Left lung (tissue), 10 donors: ENCODE results near the gene MYL4. TPM values are rescaled to one million over a fixed set of nuclear protein-coding genes. Genes with fewer than 3 reads are reported as not detected.
A peak's percentile ranks its signal among the peaks of the same experiment; 100 is the strongest.

ENCODE experiments used
- ATAC-seq: fragments of 200-7000 bp; cut with Tn5 transposase; one replicate; pipeline ENCODE4 v1.9.1; 2020; ENCODE audit warnings: moderate library complexity
- DNase-seq, 4 donors: peaks; one replicate each; pipeline ENCODE4 v3.0.0-alpha.2; 2013 to 2020
- H3K27ac ChIP-seq, 2 donors: fragments of 200-600 bp; sonication (generic) in 1 of 2; one replicate each; pipeline versions ENCODE4 v1.5.0 to v1.8.0; 2020 to 2021
- H3K27me3 ChIP-seq, 2 donors: fragments of 200-600 bp; sonication (generic) in 1 of 2; one replicate each; pipeline versions ENCODE4 v1.5.0 to v1.8.0; 2020 to 2021
- H3K36me3 ChIP-seq, 2 donors: fragments of 200-600 bp; sonication (generic) in 1 of 2; one replicate each; pipeline versions ENCODE4 v1.5.0 to v1.8.0; 2020 to 2021
- H3K4me1 ChIP-seq, 2 donors: fragments of 200-600 bp; one replicate each; pipeline ENCODE4 v1.8.0; 2021
- H3K4me3 ChIP-seq, 2 donors: fragments of 200-600 bp; sonication (generic) in 1 of 2; one replicate each; pipeline versions ENCODE4 v1.5.0 to v1.8.0; 2020 to 2021; ENCODE audit warnings: mild to moderate bottlenecking in 1 of 2
- H3K9me3 ChIP-seq, 2 donors: fragments of 200-600 bp; sonication (generic) in 1 of 2; one replicate each; pipeline versions ENCODE4 v1.5.0 to v1.8.0; 2020 to 2021
- CTCF ChIP-seq, 2 donors: fragments of 200-600 bp; sonication (generic) in 1 of 2; IDR thresholded peaks; one replicate each; pipeline versions ENCODE4 v1.5.0 to v1.8.0; 2021; ENCODE audit warnings: antibody characterized with exemption in 2 of 2
- intact Hi-C, 2 donors: fragments of 100-400 bp; cut with DNase I; formaldehyde crosslinking; loops; one replicate each; pipeline versions ENCODE4 v1.11.2 to v1.14.2; 2022
- polyA plus RNA-seq, 6 donors: library from polyadenylated mRNA; unstranded; fragments of 120-200 nt; gene quantifications; one replicate each; pipeline ENCODE4 v1.2.1, GENCODE V29; 2013; ENCODE audit not compliant: insufficient read length in 6 of 6
- total RNA-seq, 2 donors: library from RNA; stranded (reverse); fragmentation: NEBNext Ultra II Directional; extraction: Animal tissue kit (Norgen Biotek cat#: 25700); gene quantifications; one replicate each; pipeline ENCODE4 v1.2.1, GENCODE V29; 2021
- donor health status: DM: no; HTN: yes; CAD: no.
- donor health status: DM: no; HTN: no; CAD: no.

MYL4 gene
- total and polyA plus RNA-seq, 8 donors, result 0.99 to 4.6 (median 2.7) TPM

GRCh38 chr17:47235923-47236322 is 26.8 kb downstream of the MYL4 start:
- Histone ChIP-seq H3K27me3 (no peaks in the 10 kb centered on the region), H3K4me1 (peaks cover 14 to 19% of the 10 kb centered on the region in 2 donors), H3K36me3 (no peaks in the 10 kb centered on the region), H3K9me3 (peaks cover 0 to 5% of the 10 kb centered on the region in 2 donors), H3K27ac (no peak overlapping the region), H3K4me3 (no peak overlapping the region)
- no peak for TF ChIP-seq CTCF (IDR thresholded peaks at IDR 0.05)
- intact Hi-C loops, result no loop called here
- DNase-seq (no peak), ATAC-seq (no peak)

- no peak for TF ChIP-seq CTCF (IDR thresholded peaks at IDR 0.05)
Measured at GRCh38 chr17:47237841-47238240, 28.7 kb downstream of the MYL4 start.

GRCh38 chr17:47238321-47239010 is 29.3 kb downstream of the MYL4 start:
- TF ChIP-seq CTCF (IDR thresholded peaks at IDR 0.05), result no peak

More at GRCh38 chr17:47237841-47238240, 28.7 kb downstream of the MYL4 start:
- DNase-seq, result no peak
- Histone ChIP-seq H3K27ac (no peak overlapping the region), H3K4me1 (peaks cover 16 to 20% of the 10 kb centered on the region in 2 donors), H3K27me3 (no peaks in the 10 kb centered on the region), H3K36me3 (no peaks in the 10 kb centered on the region), H3K9me3 (peaks cover 0 to 5% of the 10 kb centered on the region in 2 donors), H3K4me3 (no peak overlapping the region)
- no peak for ATAC-seq
- intact Hi-C loops, result no loop called here

GRCh38 chr17:47239619-47239966 is 30.4 kb downstream of the MYL4 start:
- H3K36me3 ChIP-seq, result no peaks in the 10 kb centered on the region
- no peak for TF ChIP-seq CTCF (IDR thresholded peaks at IDR 0.05)
- intact Hi-C loops, result no loop called here

More at GRCh38 chr17:47238321-47239010, 29.3 kb downstream of the MYL4 start:
- no peak overlapping the region for H3K4me3 ChIP-seq
- peaks cover 14 to 20% of the 10 kb centered on the region in 2 donors for H3K4me1 ChIP-seq
- intact Hi-C loops, result no loop called here
- no peak overlapping the region for H3K27ac ChIP-seq
- DNase-seq (no peak), ATAC-seq (no peak)
- no peaks in the 10 kb centered on the region for H3K27me3 ChIP-seq
- H3K9me3 ChIP-seq, result peaks cover 0 to 5% of the 10 kb centered on the region in 2 donors
- H3K36me3 ChIP-seq, result no peaks in the 10 kb centered on the region

GRCh38 chr17:47239967-47240651 is 31.0 kb downstream of the MYL4 start:
- TF ChIP-seq CTCF (IDR thresholded peaks at IDR 0.05), result no peak
- H3K27me3 ChIP-seq, result no peaks in the 10 kb centered on the region
- H3K9me3 ChIP-seq, result peaks cover 0 to 5% of the 10 kb centered on the region in 2 donors
- ATAC-seq, result peak; percentile 86
- H3K4me3 ChIP-seq, result no peak overlapping the region
- H3K36me3 ChIP-seq, result no peaks in the 10 kb centered on the region
- H3K27ac ChIP-seq, result peak overlapping the region; percentile 55 to 69
- peak in 2 of 4 donors; percentile 45 to 70 for DNase-seq
- intact Hi-C loops, result no loop called here
- peaks cover 14 to 20% of the 10 kb centered on the region in 2 donors for H3K4me1 ChIP-seq

More at GRCh38 chr17:47239619-47239966, 30.4 kb downstream of the MYL4 start:
- Histone ChIP-seq H3K4me1 (peaks cover 14 to 20% of the 10 kb centered on the region in 2 donors), H3K27ac (peak overlapping the region; percentile 55 to 69), H3K9me3 (peaks cover 0 to 5% of the 10 kb centered on the region in 2 donors), H3K27me3 (no peaks in the 10 kb centered on the region), H3K4me3 (no peak overlapping the region)
- no peak for DNase-seq
- ATAC-seq, result no peak
